GM23248 (cell line): ENCODE data around the gene ABHD12B. TPM values are rescaled to one million over a fixed set of nuclear protein-coding genes. Genes with fewer than 3 reads are reported as not detected.

Source experiments
- DNase-seq: peaks from one replicate; pipeline ENCODE4 v3.0.0-alpha.2; 2015
- H2AFZ ChIP-seq: fragments of 200-600 bp; sonication (generic); 2 replicates; pipeline ENCODE4 v1.6.1; 2016; ENCODE audit warnings: antibody characterized with exemption
- H3F3A ChIP-seq: fragments of 200-600 bp; sonication (generic); 2 replicates; pipeline ENCODE4 v1.6.1; 2016; ENCODE audit warnings: mild to moderate bottlenecking, antibody characterized with exemption, mixed run types; ENCODE audit not compliant: insufficient read depth
- H3K27ac ChIP-seq: fragments of 200-600 bp; sonication (generic); 2 replicates; pipeline ENCODE4 v1.5.1; 2016; ENCODE audit warnings: mild to moderate bottlenecking
- H3K27me3 ChIP-seq: fragments of 200-600 bp; sonication (generic); replicated peaks from 2 replicates; pipeline ENCODE4 v1.6.1; 2016; ENCODE audit warnings: mild to moderate bottlenecking; ENCODE audit not compliant: insufficient read depth
- H3K36me3 ChIP-seq: fragments of 200-600 bp; sonication (generic); 2 replicates; pipeline ENCODE4 v1.6.1; 2016; ENCODE audit warnings: low read depth, mild to moderate bottlenecking
- H3K4me1 ChIP-seq: fragments of 200-600 bp; sonication (generic); 2 replicates; pipeline ENCODE4 v1.6.1; 2016; ENCODE audit warnings: mild to moderate bottlenecking; ENCODE audit not compliant: insufficient read depth
- H3K4me2 ChIP-seq: fragments of 200-600 bp; sonication (generic); one replicate; pipeline ENCODE4 v1.6.1; 2016; ENCODE audit warnings: mild to moderate bottlenecking; ENCODE audit not compliant: unreplicated experiment
- H3K4me3 ChIP-seq: fragments of 200-600 bp; sonication (generic); 2 replicates; pipeline ENCODE4 v1.5.1; 2016; ENCODE audit warnings: mild to moderate bottlenecking
- H3K79me2 ChIP-seq: fragments of 200-600 bp; sonication (generic); 2 replicates; pipeline ENCODE4 v1.6.1; 2016; ENCODE audit warnings: mild to moderate bottlenecking; ENCODE audit not compliant: insufficient read depth
- H3K9ac ChIP-seq: fragments of 200-600 bp; sonication (generic); 2 replicates; pipeline ENCODE4 v1.6.1; 2016; ENCODE audit warnings: mild to moderate bottlenecking
- H3K9me2 ChIP-seq: fragments of 200-600 bp; sonication (generic); 2 replicates; pipeline ENCODE4 v1.6.1; 2016; ENCODE audit warnings: mixed run types, mild to moderate bottlenecking, moderate library complexity; ENCODE audit not compliant: insufficient read depth
- H3K9me3 ChIP-seq: fragments of 200-600 bp; sonication (generic); one replicate; pipeline ENCODE4 v1.6.1; 2017; ENCODE audit warnings: low read depth
- H4K20me1 ChIP-seq: fragments of 200-600 bp; sonication (generic); 2 replicates; pipeline ENCODE4 v1.6.0; 2016; ENCODE audit not compliant: insufficient read depth
- EZH2 ChIP-seq: fragments of 200-600 bp; sonication (generic); IDR thresholded peaks from 2 replicates; pipeline ENCODE4 v1.6.1; 2018; ENCODE audit warnings: antibody characterized with exemption, mild to moderate bottlenecking; ENCODE audit not compliant: insufficient read depth, poor library complexity, severe bottlenecking
- EZH2phosphoT487 ChIP-seq: fragments of 200-600 bp; sonication (generic); IDR thresholded peaks from 2 replicates; pipeline ENCODE4 v1.6.1; 2018; ENCODE audit warnings: antibody characterized with exemption, moderate library complexity, mild to moderate bottlenecking, low read depth; ENCODE audit not compliant: insufficient read depth
- WGBS, 2 experiments: methylation state at CpG; one replicate each; pipeline ENCODE4 v1.1.6; 2015 to 2017; ENCODE audit warnings: low lambda C conversion rate in 2 of 2, low coverage in 1 of 2; ENCODE audit errors: missing lambda C conversion rate in 2 of 2; 5-methylcytosine and 5-hydroxymethylcytosine counted together
- in situ Hi-C: fragments of 300-500 bp; cut with MboI; formaldehyde crosslinking; loops from 2 replicates; pipeline ENCODE4 v1.15.0; 2020
- polyA plus RNA-seq: library from polyadenylated mRNA; unstranded; fragments of >200 nt; fragmentation: Nextera tagmentation; extraction: Ambion mirVana; gene quantifications from 2 replicates; pipeline ENCODE4 v1.2.1, GENCODE V29; 2016
- total RNA-seq: library from RNA; depleted of rRNA; stranded (reverse); fragments of >200 nt; shearing (Covaris generic); gene quantifications from 2 replicates; pipeline ENCODE4 v1.2.3, GENCODE V29; 2014

ABHD12B gene
- total and polyA plus RNA-seq, 2 experiments from 2014 or later = 0.31 TPM; not detected in 1

- in situ Hi-C loops = no loop called here
Measured at GRCh38 chr14:50897658-50898175, 25.9 kb downstream of the ABHD12B start.

GRCh38 chr14:50901361-50901760 lies 29.5 kb downstream of the ABHD12B start:
- H3K9ac ChIP-seq = no peak overlapping the region
- no peaks in the 10 kb centered on the region for H3F3A ChIP-seq
- peaks cover 20% of the 10 kb centered on the region for H3K36me3 ChIP-seq
- H3K79me2 ChIP-seq = no peaks in the 10 kb centered on the region
- no peak for DNase-seq
- 83 to 85% methylated on average over 3 of the region's 3 CpGs for WGBS, 2 experiments
- H3K9me2 ChIP-seq = no peaks in the 10 kb centered on the region
- in situ Hi-C loops = no loop called here
- no peaks in the 10 kb centered on the region for H3K4me1 ChIP-seq
- no peak overlapping the region for H3K4me3 ChIP-seq
- no peaks in the 10 kb centered on the region for H3K27me3 ChIP-seq
- H3K9me3 ChIP-seq = no peaks in the 10 kb centered on the region
- H4K20me1 ChIP-seq = no peaks in the 10 kb centered on the region
- TF ChIP-seq EZH2phosphoT487 = no peak
- TF ChIP-seq EZH2 = no peak
- no peak overlapping the region for H2AFZ ChIP-seq
- no peak overlapping the region for H3K4me2 ChIP-seq
- no peak overlapping the region for H3K27ac ChIP-seq

More at GRCh38 chr14:50897658-50898175, 25.9 kb downstream of the ABHD12B start:
- Histone ChIP-seq H2AFZ (no peak overlapping the region), H3K9me3 (no peaks in the 10 kb centered on the region), H3K9ac (no peak overlapping the region), H3F3A (no peaks in the 10 kb centered on the region), H3K4me1 (no peaks in the 10 kb centered on the region), H3K9me2 (no peaks in the 10 kb centered on the region), H3K4me3 (no peak overlapping the region), H3K27ac (no peak overlapping the region), H3K27me3 (no peaks in the 10 kb centered on the region), H3K36me3 (0 out of 2 replicates have a peak, but pooled peaks cover 6% of the 10 kb centered on the region), H3K4me2 (no peak overlapping the region), H3K79me2 (no peaks in the 10 kb centered on the region), H4K20me1 (no peaks in the 10 kb centered on the region)
- TF ChIP-seq EZH2phosphoT487 (no peak), EZH2 (no peak)
- 86 to 89% methylated on average over 6 of the region's 6 CpGs for WGBS, 2 experiments
- no peak for DNase-seq

- H4K20me1 ChIP-seq = no peaks in the 10 kb centered on the region
- no peak overlapping the region for H3K4me2 ChIP-seq
- no peak for DNase-seq
- no peaks in the 10 kb centered on the region for H3K4me1 ChIP-seq
- no peak overlapping the region for H3K27ac ChIP-seq
- no peak overlapping the region for H2AFZ ChIP-seq
- no peaks in the 10 kb centered on the region for H3K27me3 ChIP-seq
- no peaks in the 10 kb centered on the region for H3F3A ChIP-seq
- in situ Hi-C loops = no loop called here
- no peaks in the 10 kb centered on the region for H3K79me2 ChIP-seq
- H3K9ac ChIP-seq = no peak overlapping the region
- 0 out of 2 replicates have a peak, but pooled peaks cover 3% of the 10 kb centered on the region for H3K9me2 ChIP-seq
- no peak overlapping the region for H3K4me3 ChIP-seq
- peaks cover 39% of the 10 kb centered on the region for H3K36me3 ChIP-seq
- no peaks in the 10 kb centered on the region for H3K9me3 ChIP-seq
- no peak for TF ChIP-seq EZH2phosphoT487
- no peak for TF ChIP-seq EZH2
Measured at GRCh38 chr14:50904719-50905118, 32.9 kb downstream of the ABHD12B start.

- Histone ChIP-seq H3K9me3 (no peaks in the 10 kb centered on the region), H2AFZ (no peak overlapping the region), H3K9me2 (0 out of 2 replicates have a peak, but pooled peaks cover 3% of the 10 kb centered on the region), H3K4me2 (no peak overlapping the region), H3K27ac (no peak overlapping the region), H3K9ac (no peak overlapping the region), H3K4me3 (no peak overlapping the region), H3K4me1 (no peaks in the 10 kb centered on the region), H3F3A (no peaks in the 10 kb centered on the region), H3K27me3 (no peaks in the 10 kb centered on the region), H3K79me2 (no peaks in the 10 kb centered on the region), H3K36me3 (peaks cover 44% of the 10 kb centered on the region), H4K20me1 (no peaks in the 10 kb centered on the region)
- DNase-seq = no peak
- TF ChIP-seq EZH2phosphoT487 (no peak), EZH2 (no peak)
- WGBS, 2 experiments = 81% methylated on average over 5 of the region's 5 CpGs
- in situ Hi-C loops = no loop called here
Measured at GRCh38 chr14:50906326-50907065, 34.6 kb downstream of the ABHD12B start.
